HG03565 (cell line): Measurements from ENCODE around the gene SLC27A1.
"Not testable (repeated sequence)": the region's sequence is repeated elsewhere in the genome, so short reads cannot be mapped to it uniquely, and the experiment has no call there.

ENCODE experiments used
- ATAC-seq: cut with Tn5 transposase; IDR thresholded peaks from one replicate; pipeline ENCODE4 v1.9.1; 2021; ENCODE audit warnings: mild to moderate bottlenecking, moderate library complexity; ENCODE audit not compliant: unreplicated experiment

SLC27A1 gene

GRCh38 chr19:17508558-17508933 lies 38.2 kb downstream of the SLC27A1 start:
- not testable (repeated sequence) for ATAC-seq

- no peak for ATAC-seq
Observed at GRCh38 chr19:17510220-17510993, 40.1 kb downstream of the SLC27A1 start.

DNA sequence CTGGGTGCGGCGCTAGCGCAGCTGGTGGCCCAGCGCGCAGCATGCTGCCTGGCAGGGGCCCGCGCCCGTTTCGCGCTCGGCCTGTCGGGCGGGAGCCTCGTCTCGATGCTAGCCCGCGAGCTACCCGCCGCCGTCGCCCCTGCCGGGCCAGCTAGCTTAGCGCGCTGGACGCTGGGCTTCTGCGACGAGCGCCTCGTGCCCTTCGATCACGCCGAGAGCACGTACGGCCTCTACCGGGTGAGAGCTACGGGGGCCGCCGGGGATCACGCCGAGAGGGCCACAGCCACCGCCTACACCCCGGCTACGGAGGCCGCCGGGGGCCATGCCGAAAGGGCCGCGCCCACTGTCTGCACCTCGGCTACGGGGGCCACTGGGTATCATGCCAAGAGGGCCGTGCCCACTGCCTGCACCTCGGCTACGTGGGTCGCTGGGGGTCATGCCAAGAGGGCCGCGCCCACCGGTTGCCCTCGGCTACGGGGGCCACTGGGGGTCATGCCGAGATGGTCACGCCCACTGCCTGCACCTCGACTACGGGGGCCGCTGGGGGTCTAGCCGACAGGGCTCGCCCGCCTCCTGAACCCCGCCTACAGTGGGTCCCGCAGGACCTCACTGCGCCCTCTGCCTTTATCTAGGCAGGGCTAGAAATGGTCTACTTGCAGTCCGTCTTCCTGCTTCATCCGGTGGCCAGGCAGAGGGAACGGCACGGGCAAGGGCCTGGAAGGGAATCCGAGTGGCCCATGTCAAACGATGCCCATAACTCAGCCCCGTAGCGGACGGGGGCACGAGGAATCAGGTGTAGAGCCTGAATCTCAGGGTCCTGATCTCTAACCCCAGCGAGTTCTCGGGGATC lies 41.6 kb downstream of the SLC27A1 start:
- ATAC-seq, result peak; percentile 34

DNA sequence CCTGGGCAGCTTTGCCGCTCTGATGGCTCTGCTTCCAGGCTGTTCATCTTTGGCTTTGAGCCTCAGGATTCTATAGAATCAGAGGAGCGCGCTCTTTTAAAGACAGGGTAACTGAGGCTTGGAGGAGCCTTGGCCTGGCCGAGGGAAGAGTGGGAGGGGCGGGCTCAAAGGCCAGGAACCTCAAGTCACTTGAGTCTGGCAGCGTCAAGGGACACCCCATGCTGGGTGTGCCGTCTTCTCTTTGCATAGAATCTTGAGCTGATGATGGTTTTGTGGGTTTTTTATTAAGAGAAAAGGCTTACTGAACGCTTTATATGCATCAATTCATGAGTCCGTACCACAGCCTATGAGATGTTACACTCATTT lies 42.2 kb downstream of the SLC27A1 start:
- ATAC-seq, result no peak

GRCh38 chr19:17515408-17516149 lies 45.3 kb downstream of the SLC27A1 start:
- no peak for ATAC-seq

- ATAC-seq, result no peak
Observed at GRCh38 chr19:17517898-17518297, 47.6 kb downstream of the SLC27A1 start.

DNA sequence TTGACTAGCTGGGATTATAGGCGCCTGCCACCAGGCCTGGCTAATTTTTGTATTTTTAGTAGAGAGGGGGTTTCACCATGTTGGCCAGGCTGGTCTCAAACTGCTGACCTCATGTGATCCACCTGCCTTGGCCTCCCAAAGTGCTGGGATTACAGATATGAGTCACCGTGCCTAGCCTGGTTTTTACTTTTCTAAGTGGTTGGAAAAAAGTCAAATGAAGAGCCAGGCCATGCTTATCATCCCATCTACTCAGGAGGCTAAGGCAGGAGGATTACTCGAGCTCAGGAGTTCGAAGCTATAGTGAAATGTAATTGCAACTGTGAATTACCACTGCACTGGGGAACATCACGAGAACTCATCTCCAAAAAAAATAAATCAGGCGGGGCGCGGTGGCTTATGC lies 48.3 kb downstream of the SLC27A1 start:
- ATAC-seq, result not testable (repeated sequence)

DNA sequence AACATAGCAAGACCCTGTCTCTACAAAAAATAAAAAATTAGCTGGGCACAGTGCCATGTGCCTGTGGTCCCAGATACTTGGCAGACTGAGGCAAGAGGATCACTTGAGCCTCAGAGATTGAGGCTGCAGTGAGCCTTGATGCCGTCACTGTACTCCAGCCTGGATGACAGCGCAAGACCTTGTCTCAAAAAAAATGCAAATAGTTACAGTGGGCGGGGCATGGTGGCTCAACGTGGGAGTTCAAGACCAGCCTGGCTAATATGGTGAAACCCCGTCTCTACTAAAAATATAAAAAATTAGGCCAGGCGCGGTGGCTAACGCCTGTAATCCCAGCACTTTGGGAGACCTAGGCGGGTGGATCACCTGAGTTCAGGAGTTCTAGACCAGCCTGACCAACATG lies 49.6 kb downstream of the SLC27A1 start:
- no peak for ATAC-seq

DNA sequence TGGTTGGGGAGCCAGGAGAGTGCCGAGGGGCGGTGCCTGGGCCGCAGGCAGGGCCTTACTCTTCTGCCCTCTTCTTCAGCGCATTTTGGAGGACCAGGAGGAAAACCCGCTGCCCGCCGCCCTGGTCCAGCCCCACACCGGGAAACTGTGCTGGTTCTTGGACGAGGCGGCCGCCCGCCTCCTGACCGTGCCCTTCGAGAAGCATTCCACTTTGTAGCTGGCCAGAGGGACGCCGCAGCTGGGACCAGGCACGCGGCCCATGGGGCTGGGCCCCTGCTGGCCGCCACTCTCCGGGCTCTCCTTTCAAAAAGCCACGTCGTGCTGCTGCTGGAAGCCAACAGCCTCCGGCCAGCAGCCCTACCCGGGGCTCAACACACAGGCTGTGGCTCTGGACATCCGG lies 50.5 kb downstream of the SLC27A1 start:
- no peak for ATAC-seq

- peak; percentile 72 for ATAC-seq
Observed at GRCh38 chr19:17522988-17523872, 52.9 kb downstream of the SLC27A1 start.

GRCh38 chr19:17524651-17525050 lies 54.3 kb downstream of the SLC27A1 start:
- no peak for ATAC-seq

DNA sequence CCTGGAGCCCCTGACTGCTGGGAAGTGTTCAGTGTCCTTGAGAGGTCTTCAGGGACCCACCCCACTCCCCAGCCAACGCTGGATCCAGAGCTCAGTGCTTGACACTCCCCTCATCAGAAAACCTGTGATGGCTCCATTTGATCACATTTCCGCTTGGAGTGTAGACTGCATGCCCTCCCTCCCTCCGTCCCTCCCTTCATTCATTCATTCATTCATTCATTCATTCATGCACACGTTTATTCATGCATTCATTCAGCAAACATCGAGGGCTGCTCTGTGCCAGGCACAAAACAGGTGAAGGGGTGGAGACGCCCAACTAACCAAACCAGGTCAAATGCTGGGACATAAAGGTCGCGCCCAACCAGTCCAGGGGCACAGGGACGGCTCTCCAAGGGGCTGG lies 54.8 kb downstream of the SLC27A1 start:
- ATAC-seq, result no peak

DNA sequence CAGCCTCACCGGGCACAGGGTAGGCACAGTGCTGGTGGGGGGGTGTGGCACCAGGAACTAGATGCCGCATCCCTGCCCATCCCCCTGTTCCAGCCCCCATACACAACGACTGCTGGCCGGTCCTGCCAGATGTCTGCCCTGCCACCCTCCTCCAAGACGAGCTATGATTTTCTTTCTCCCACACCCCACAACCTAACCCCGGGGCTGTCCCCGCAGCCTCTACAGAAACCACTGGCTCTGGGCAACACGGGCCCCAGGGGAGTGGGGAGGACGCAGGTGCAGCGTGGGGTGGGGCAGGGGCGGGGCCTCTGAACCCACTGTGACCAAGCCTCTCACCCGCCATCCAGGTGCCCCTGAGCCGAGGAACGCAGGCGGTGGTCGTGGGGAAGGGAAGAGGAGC lies 56.6 kb downstream of the SLC27A1 start:
- no peak for ATAC-seq

DNA sequence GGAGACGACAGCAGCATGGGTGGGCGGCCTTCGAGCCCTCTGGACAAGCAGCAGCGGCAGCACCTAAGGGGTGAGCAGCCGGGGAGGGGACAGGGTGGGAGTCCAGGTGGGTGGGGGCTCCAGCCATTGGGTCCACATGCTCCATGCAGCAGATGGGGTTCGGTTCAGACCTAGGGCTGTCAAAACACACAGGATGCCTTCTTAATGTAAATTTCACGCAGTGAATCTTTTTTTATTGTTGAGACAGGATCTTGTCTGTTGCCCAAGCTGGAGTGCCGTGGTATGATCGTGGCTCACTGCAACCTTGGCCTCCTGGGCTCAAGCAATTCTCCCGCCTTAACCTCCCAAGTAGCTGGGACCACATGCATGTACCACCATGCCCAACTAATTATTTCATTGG lies 57.0 kb downstream of the SLC27A1 start:
- ATAC-seq, result no peak

DNA sequence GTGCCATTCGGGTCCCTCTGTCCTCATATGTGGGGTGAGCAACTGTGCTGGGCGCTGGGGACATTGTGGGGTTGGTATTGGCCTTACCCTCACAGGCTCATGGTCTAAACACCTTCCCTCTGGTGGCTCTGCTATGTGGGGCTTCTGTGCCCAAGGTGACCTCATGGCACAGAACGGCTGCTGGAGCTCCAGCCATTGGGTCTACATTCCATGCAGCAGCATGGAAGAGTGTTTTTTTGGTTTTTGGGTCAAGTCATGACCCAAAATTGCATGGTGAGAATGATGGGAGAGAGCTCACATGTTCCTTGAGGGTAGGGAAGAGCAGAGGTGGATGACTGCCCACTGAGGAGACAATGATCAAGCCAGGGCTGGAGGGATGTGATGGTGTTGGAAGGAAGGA lies 58.3 kb downstream of the SLC27A1 start:
- no peak for ATAC-seq

DNA sequence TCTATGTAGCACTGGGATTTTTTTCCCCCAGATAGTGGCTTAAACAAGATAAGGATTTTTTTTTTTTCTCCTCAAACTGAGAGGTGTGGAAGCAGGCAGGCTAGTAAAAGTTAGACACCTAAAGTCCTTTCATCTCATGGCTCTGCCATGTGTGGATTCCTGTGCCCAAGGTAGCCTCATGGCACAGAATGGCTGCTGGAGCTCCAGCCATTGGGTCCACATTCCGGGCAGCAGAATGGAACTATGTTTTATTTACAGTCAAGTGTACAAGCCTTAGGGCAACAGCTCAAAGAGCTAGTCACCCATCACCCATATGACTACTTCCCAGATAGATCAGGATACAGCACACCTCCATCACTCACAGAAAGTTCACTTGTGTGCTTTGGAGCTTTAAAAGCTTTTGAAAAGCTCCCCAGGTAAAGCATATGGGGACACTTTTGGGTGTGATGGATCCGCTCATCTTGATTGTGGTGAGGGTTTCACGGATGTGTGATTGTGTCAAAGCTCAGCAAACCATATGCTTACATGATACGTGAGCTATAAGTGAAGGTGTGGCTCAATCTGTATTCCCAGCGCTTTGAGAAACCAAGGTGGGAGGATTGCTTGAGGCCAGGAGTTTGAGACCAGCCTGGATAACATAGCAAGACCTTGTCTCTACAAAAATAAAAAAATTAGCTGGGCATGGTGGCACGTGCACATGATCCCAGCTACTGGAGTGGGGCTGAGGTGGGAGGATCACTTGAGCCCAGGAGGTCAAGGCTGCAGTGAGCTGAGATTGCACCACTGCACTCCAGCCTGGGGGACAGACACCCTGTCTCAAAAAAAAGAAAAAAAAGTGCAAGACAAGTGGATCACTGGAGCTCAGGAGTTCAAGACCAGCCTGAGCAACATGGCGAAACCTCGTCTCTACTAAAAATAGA lies 59.2 kb downstream of the SLC27A1 start:
- no peak for ATAC-seq

GRCh38 chr19:17530586-17530985 lies 60.3 kb downstream of the SLC27A1 start:
- ATAC-seq, result no peak

GRCh38 chr19:17532116-17532515 lies 61.8 kb downstream of the SLC27A1 start:
- ATAC-seq, result no peak

DNA sequence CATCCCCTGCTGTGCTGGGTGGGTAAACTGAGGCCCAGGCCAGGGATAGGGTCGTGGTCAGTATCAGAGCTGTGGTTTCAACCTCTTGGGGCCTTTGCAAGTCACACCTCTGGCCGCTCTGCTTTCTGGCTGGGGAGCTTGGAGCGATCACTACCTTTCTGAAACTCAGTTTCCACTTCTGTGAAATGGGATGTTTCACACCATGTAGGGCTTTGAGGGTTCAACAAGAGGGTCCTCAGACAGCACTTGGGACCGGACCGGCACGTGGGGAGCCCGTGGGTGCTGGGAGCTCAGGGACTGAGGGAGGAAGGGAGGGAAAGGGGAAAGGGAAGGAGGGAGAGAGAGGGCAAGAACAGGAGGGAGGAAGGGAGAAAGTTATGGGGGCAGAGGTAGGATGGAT lies 62.2 kb downstream of the SLC27A1 start:
- ATAC-seq, result no peak

- ATAC-seq, result no peak
Observed at GRCh38 chr19:17534767-17535166, 64.4 kb downstream of the SLC27A1 start.
